SK-N-SH treated with all-trans-retinoic acid at 6 μM for 48 hours (cell line): ENCODE results near the gene TCN1.

Source experiments
- ATAC-seq: fragments of 200-7000 bp; cut with Tn5 transposase; 3 replicates; pipeline ENCODE4 v1.9.1; 2020; ENCODE audit warnings: mild to moderate bottlenecking, moderate library complexity
- BACH2 ChIP-seq: fragments of 250-450 bp; sonication (Bioruptor Pico); IDR thresholded peaks from 2 replicates; pipeline ENCODE4 v1.9.0; 2021; ENCODE audit warnings: mild to moderate bottlenecking, borderline replicate concordance
- CREB5 ChIP-seq: fragments of 250-450 bp; sonication (Bioruptor Pico); IDR thresholded peaks from 2 replicates; pipeline ENCODE4 v1.5.1; 2020; ENCODE audit warnings: low read depth, mild to moderate bottlenecking, moderate library complexity
- CSDC2 ChIP-seq: fragments of 250-450 bp; sonication (Bioruptor Pico); IDR thresholded peaks from 2 replicates; pipeline ENCODE4 v1.5.0; 2020; ENCODE audit warnings: mild to moderate bottlenecking, moderate library complexity
- CSRNP3 ChIP-seq: fragments of 250-450 bp; sonication (Bioruptor Pico); IDR thresholded peaks from 2 replicates; pipeline ENCODE4 v1.5.1; 2021; ENCODE audit warnings: mild to moderate bottlenecking, moderate library complexity
- ESRRG ChIP-seq: fragments of 250-450 bp; sonication (Bioruptor Pico); IDR thresholded peaks from 2 replicates; pipeline ENCODE4 v1.6.1; 2021; ENCODE audit warnings: mild to moderate bottlenecking
- ISL1 ChIP-seq: fragments of 250-450 bp; sonication (Bioruptor Pico); IDR thresholded peaks from 2 replicates; pipeline ENCODE4 v2.1.2; 2022; ENCODE audit warnings: mild to moderate bottlenecking, moderate library complexity
- OSR1 ChIP-seq: fragments of 250-450 bp; sonication (Bioruptor Pico); IDR thresholded peaks from 2 replicates; pipeline ENCODE4 v1.8.0; 2022; ENCODE audit warnings: moderate library complexity, mild to moderate bottlenecking, inconsistent platforms
- PPARA ChIP-seq: fragments of 250-450 bp; sonication (Bioruptor Pico); IDR thresholded peaks from 2 replicates; pipeline ENCODE4 v1.5.0; 2020; ENCODE audit warnings: mild to moderate bottlenecking, borderline replicate concordance
- RARB ChIP-seq: fragments of 250-450 bp; sonication (Bioruptor Pico); IDR thresholded peaks from 2 replicates; pipeline ENCODE4 v1.8.0; 2021; ENCODE audit warnings: mild to moderate bottlenecking, moderate library complexity
- SNAI2 ChIP-seq: fragments of 250-450 bp; sonication (Bioruptor Pico); IDR thresholded peaks from 2 replicates; pipeline ENCODE4 v1.5.0; 2020; ENCODE audit warnings: mild to moderate bottlenecking, moderate library complexity
- TCF4 ChIP-seq: fragments of 250-450 bp; sonication (Bioruptor Pico); IDR thresholded peaks from 2 replicates; pipeline ENCODE4 v1.8.0; 2021; ENCODE audit warnings: mild to moderate bottlenecking, moderate library complexity, borderline replicate concordance
- TSHZ2 ChIP-seq: fragments of 250-450 bp; sonication (Bioruptor Pico); IDR thresholded peaks from 2 replicates; pipeline ENCODE4 v1.5.0; 2020; ENCODE audit warnings: mild to moderate bottlenecking, moderate library complexity
- ZC3H10 ChIP-seq: fragments of 250-450 bp; sonication (Bioruptor Pico); IDR thresholded peaks from 2 replicates; pipeline ENCODE4 v1.5.1; 2021; ENCODE audit warnings: mild to moderate bottlenecking, moderate library complexity
- ZFP3 ChIP-seq: fragments of 250-450 bp; sonication (Bioruptor Pico); IDR thresholded peaks from 2 replicates; pipeline ENCODE4 v1.5.0; 2020; ENCODE audit warnings: mild to moderate bottlenecking, moderate library complexity
- ZFP30 ChIP-seq: fragments of 450-650 bp; formaldehyde crosslinking; IDR thresholded peaks from 2 replicates; pipeline ENCODE4 v1.5.0; 2022; ENCODE audit warnings: mild to moderate bottlenecking, moderate library complexity
- ZNF565 ChIP-seq: fragments of 450-650 bp; formaldehyde crosslinking; conservative IDR thresholded peaks from 2 replicates; pipeline ENCODE4 v1.5.0; 2020; ENCODE audit warnings: low read depth, mild to moderate bottlenecking, moderate library complexity
- ZNF70 ChIP-seq: fragments of 450-650 bp; formaldehyde crosslinking; IDR thresholded peaks from 2 replicates; pipeline ENCODE4 v1.5.0; 2020; ENCODE audit warnings: mild to moderate bottlenecking, moderate library complexity
- ZNF8 ChIP-seq: fragments of 450-650 bp; formaldehyde crosslinking; IDR thresholded peaks from 2 replicates; pipeline ENCODE4 v1.5.0; 2020; ENCODE audit warnings: mild to moderate bottlenecking, moderate library complexity
- TF ChIP-seq, protein P1 (sequence below): fragments of 250-450 bp; sonication (Bioruptor Pico); IDR thresholded peaks from 2 replicates; pipeline ENCODE4 v1.8.0; 2020; ENCODE audit warnings: mild to moderate bottlenecking, moderate library complexity, borderline replicate concordance

The TCN1 gene

DNA sequence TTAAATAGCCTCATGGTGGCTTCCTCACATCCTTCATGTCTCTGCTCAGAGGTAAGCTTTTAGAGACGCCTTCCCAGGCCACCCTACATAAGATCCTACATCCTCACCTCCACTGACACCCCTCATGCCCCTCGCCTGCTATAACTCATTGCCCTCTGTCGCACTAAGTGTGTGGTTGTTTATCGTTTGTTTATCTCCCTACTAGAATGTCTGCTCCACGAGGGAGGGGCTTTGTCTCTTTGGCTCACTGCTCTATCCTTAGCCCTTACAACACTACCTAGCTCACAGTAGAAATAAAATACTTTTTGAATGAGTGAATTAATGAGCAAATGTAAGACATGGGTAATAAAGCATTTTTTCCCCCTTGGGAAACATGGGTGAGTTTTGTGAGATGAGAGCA is 19.7 kb downstream of the TCN1 start:
- TF ChIP-seq PPARA (CRISPR knock-in tag) (no peak), ZC3H10 (no peak), CSRNP3 (CRISPR knock-in tag) (no peak), TCF4 (CRISPR knock-in tag) (no peak), RARB (CRISPR knock-in tag) (no peak), TSHZ2 (no peak), BACH2 (CRISPR knock-in tag) (no peak), CREB5 (no peak), CSDC2 (CRISPR knock-in tag) (no peak), ZNF70 (CRISPR knock-in tag) (no peak), ZFP3 (no peak)
- TF ChIP-seq, protein P1, sequence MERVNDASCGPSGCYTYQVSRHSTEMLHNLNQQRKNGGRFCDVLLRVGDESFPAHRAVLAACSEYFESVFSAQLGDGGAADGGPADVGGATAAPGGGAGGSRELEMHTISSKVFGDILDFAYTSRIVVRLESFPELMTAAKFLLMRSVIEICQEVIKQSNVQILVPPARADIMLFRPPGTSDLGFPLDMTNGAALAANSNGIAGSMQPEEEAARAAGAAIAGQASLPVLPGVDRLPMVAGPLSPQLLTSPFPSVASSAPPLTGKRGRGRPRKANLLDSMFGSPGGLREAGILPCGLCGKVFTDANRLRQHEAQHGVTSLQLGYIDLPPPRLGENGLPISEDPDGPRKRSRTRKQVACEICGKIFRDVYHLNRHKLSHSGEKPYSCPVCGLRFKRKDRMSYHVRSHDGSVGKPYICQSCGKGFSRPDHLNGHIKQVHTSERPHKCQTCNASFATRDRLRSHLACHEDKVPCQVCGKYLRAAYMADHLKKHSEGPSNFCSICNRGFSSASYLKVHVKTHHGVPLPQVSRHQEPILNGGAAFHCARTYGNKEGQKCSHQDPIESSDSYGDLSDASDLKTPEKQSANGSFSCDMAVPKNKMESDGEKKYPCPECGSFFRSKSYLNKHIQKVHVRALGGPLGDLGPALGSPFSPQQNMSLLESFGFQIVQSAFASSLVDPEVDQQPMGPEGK (CRISPR knock-in tag), result no peak
- no peak for ATAC-seq

GRCh38 chr11:59845399-59845798 is 20.9 kb downstream of the TCN1 start, which contains the start of gene CBLIF:
CBLIF (minus strand) TSS chr11:59845499; CDS start chr11:59845453, 46 bp downstream.
- no peak for ATAC-seq
- no peak for TF ChIP-seq TCF4 (CRISPR knock-in tag)
- no peak for TF ChIP-seq ZNF8
- no peak for TF ChIP-seq SNAI2 (CRISPR knock-in tag)
- TF ChIP-seq ZC3H10, result no peak
- no peak for TF ChIP-seq ISL1 (CRISPR knock-in tag)
- no peak for TF ChIP-seq ZNF70 (CRISPR knock-in tag)
- TF ChIP-seq CREB5, result no peak
- no peak for TF ChIP-seq OSR1
- no peak for TF ChIP-seq TSHZ2
- TF ChIP-seq ZFP30 (CRISPR knock-in tag), result no peak
- no peak for TF ChIP-seq ESRRG
- TF ChIP-seq RARB (CRISPR knock-in tag), result no peak
- TF ChIP-seq ZNF565 (CRISPR knock-in tag), result no peak
- TF ChIP-seq CSDC2 (CRISPR knock-in tag), result no peak
- no peak for TF ChIP-seq BACH2 (CRISPR knock-in tag)
- TF ChIP-seq, all 23 proteins: peak for 0

GRCh38 chr11:59842316-59842715 is 24.0 kb downstream of the TCN1 start:
- no peak for ATAC-seq
- TF ChIP-seq, protein P1 (CRISPR knock-in tag), result no peak
- no peak for TF ChIP-seq TCF4 (CRISPR knock-in tag)
- no peak for TF ChIP-seq SNAI2 (CRISPR knock-in tag)
